NCI-H82 (cell line): ENCODE results near the gene ARHGEF18.

Experiments
- DNase-seq: peaks from one replicate; lab custom pipeline; 2025; lab: John Stamatoyannopoulos, UW

ARHGEF18 gene

DNA sequence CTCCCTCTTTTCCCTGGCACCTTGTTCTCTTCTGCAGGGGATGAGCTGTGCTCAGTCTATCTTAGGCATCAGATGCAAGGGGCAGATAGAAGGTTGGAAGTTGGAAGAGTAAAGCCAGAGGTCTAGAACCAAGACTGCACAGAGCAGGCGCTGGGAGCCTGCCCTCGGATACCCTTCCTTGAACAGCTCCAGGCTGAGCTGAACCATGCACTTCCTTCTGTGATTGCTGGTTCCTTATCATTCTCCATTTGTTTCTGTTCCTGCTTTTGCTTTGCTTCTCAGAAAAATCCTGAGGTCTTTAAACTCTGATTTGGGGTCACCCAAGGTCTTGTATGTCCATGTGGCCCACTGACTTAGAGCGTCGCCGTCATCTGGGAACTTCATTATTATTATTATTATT lies 36.3 kb downstream of the ARHGEF18 start:
- no peak for DNase-seq

DNA sequence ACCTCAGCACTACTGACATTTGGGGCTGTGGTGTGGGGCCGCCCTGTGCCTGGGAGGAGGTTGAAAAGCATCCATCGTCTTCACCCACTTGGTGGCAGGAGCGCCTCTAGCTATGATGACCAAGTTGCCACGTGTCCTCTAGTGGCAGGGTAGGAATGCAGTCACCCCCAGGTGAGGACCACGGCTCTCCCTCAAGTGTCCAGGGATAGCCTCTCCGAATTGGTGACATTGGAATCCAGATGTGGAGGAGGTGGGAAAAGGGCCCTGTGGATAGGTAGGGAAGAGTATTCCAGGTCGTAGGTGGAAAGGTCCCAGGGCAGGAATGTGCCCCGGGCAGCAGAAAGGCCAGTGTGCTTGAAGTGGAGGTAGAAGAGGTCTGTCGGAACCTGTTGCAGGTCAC lies 37.6 kb downstream of the ARHGEF18 start:
- peak; percentile 24 for DNase-seq

DNA sequence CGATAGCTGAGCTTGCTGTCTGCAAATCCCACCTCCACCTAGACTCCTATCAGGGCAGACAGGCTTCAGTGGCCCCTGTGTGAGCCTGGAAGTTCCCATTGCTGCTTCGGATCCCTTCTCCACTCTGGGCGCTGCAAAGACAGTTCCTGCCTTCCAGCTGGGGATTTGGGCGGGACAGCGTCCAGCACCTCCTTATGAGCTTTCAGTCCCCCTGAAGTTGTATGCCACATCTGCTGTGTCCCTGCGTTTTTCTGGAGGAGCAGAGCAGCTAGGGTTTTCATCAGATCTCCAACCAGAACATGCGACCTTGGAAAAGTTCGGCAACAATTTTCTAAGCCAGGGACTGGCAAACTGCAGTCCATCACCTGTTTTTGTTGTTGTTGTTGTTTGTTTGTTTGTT lies 38.0 kb downstream of the ARHGEF18 start:
- no peak for DNase-seq

DNA sequence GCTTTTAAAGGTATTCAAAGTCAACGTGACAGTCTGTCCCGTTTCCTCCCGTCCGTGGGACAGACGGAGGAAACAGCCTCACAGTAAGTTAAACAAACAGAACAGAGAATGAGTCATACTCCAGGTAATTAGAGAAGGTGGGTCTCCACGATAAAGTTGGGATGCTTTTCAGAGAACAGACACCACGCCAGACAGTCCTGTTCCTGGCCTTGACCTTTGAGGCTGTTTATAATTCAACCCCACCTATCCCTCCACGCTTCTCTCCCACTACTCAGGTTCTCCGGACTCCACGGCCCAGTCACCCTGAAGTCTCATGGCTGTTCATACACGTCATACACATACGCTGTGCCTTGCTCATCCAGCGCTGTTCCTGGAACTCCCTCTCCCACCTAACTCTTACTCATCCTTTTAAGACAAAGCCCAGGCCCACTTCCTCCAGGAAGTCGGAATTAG lies 42.5 kb downstream of the ARHGEF18 start:
- DNase-seq, result no peak

DNA sequence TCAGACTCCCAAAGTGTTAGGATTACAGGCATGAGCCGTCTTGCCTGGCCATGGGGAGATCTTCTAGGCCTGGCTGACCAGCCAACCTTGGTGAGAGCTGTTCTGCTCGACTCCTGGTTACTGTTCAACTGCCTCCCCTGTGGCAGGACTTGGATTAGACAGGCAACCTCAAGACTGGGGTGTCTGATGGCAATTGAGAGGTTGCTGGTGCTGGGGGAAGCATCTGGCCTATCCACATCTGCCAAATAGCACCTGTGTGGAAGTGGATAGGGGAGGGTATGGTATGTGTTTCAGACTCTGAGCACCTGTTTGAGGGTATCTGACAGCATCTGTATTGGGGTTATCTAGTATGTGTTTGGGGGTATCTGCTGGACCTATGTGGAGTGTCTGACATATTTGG lies 44.7 kb downstream of the ARHGEF18 start:
- DNase-seq, result no peak

DNA sequence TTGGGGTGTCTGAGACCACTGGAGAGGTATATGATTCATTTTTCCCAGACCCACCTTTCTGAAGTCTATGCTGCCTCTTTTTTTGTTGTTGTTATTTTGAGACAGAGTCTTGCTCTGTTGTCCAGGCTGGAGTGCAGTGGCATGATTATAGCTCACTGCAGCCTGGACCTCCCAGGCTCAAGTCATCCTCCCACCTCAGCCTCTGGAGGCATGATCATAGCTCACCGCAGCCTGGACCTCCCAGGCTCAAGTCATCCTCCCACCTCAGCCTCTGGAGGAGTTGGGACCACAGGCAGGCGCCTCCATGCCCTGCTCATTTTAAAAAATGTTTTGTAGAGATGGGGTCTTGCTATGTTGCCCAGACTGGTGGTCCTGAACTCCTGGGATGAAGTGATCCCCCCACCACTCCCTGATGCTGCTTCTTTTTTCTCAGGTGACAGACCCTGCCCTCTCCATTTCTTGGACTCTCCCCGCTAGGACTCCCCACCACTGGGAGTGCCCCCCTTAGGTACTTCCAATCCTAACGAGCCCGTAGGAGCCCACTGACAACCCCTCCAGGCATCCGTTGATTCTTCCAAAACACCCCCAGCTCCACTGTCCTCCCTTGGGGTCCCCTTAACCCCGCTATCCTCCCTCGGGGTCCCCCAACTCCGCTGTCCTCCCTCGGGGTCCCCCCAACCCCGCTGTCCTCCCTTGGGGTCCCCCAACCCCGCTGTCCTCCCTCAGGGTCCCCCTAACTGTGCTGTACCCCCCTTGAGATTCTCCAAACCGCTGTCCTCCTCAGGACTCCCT lies 45.4 kb downstream of the ARHGEF18 start:
- no peak for DNase-seq

DNA sequence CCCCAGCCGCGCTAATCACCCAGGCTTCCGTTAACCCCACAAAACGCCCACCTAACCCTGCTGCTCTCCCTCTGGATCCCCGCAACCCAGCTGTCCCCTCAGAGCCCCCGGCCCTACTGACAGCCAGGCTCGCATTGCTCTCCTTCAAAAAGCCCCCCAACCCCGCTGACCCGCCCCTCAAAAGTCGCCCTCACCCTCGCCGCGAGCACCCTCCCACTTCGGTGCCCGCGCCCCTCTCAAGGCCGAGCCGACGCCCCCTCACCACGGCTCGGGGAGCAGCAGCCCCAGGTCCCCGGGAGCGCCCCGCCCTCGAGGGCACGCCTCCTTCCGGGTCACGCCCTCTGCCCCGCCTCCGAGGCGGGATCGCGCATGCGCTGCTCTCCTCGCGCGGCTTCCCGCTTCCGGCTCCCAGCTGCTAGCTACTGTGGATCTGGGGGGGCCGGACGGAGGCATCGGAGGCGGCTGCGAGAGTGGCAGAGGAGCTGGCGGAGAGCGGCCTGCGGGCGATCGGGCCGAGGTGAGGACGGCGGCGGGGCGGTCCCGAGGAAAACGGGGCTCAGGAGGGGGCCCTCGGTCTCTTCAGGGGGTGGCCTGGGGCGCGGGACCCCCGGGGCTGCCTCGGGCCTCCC lies 46.1 kb downstream of the ARHGEF18 start:
- peak; percentile 83 for DNase-seq

DNA sequence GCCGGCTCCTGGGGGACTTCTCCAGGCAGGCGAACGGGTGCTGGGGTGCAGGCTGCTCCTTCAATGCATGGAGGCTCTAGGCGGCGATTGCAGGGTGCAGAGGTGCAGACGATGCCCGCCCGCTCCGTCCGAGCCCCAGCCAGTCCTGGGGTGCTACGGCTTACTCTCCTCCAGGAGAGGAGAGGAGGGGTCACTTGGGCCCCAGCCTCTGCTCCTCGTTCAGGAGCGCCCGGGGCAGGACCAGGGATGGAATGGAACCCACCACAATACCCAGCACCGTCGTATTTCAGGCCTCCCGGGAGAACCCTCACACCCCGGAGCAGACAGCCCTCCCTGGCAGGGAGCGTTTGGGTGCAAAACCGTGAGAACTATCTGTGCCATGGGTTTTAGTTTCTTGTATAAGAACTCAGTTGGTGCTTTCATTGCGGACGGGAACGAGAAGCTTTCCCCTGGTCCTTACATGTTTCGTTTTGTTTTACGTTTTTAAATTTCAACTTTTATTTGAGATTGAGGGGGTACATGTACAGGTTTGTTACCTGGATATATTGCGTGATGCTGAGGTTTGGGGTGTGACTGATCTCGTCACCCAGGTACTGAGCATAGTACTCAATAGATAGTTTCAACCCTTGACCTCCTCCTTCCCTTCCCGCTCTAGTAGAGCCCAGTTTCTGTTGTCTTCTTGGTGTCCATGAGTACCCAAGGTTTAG lies 46.8 kb downstream of the ARHGEF18 start:
- DNase-seq, result no peak

DNA sequence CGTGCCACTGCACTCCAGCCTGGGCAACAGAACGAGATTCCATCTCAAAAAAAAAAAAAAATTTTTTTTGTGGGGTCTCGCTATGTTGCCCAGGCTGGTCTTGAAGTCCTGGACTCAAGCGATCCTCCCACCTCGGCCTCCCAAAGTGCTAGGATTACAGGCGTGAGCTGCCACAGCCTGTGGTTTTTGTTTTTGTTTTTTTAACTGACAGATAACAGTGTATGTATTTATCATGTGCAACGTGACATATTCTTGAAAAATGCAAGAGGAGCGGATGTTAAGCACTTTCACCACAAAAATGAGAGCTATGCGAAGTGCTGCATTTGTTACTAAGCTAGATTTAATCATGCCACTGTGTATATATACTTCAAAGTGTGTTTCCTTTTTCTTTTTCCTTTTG lies 49.0 kb downstream of the ARHGEF18 start:
- no peak for DNase-seq
